K562 (cell line): ENCODE results near the gene SLC9A2. TPM values are rescaled to one million over a fixed set of nuclear protein-coding genes. Genes with fewer than 3 reads are reported as not detected.

ENCODE experiments used
- ATAC-seq: fragments of 200-7000 bp; cut with Tn5 transposase; 3 replicates; pipeline ENCODE4 v1.9.1; 2020; ENCODE audit warnings: moderate library complexity
- BruUV-seq: library from RNA; stranded (reverse); fragments of 400-500 nt; replicated peaks from 2 replicates; lab custom pipeline; 2021; lab: Mats Ljungman, UMichigan
- CTCF ChIA-PET: fragments of 300-600 bp; formaldehyde crosslinking; extraction: SDS; loops from one replicate; lab custom pipeline; 2021; ENCODE audit warnings: low intra/inter-chr PET ratio; lab: Yijun Ruan, JAX
- POLR2A ChIA-PET: fragments of 300-600, 350-650 bp; sonication (Branson Sonifier 250); formaldehyde crosslinking; extraction: SDS; loops from one replicate; lab custom pipeline; 2021; ENCODE audit warnings: antibody characterized with exemption, inconsistent platforms; lab: Yijun Ruan, JAX
- DNase-seq, 4 experiments: peaks; one replicate each; pipeline versions ENCODE4 v3.0.0 to v3.0.0-alpha.2; 2011 to 2018; ENCODE audit warnings: low spot score in 3 of 4, mixed read lengths in 3 of 4; ENCODE audit errors: extremely low read depth in 1 of 4
- FAIRE-seq: peaks from 2 replicates; lab custom pipeline; 2011; peaks lifted over from hg19 to GRCh38; lab: Jason Lieb, UNC
- H2AFZ ChIP-seq: 2 replicates; pipeline ENCODE4 v1.6.0; 2011; ENCODE audit warnings: low read depth, low read length, control low read depth, inconsistent platforms
- H3K27ac ChIP-seq: fragments of 200-600 bp; 3 replicates; pipeline ENCODE4 v1.8.0; 2011; ENCODE audit warnings: low read depth, mild to moderate bottlenecking, control low read depth, inconsistent platforms, low read length, moderate library complexity, mixed read lengths; ENCODE audit errors: extremely low read depth
- H3K27me3 ChIP-seq, 2 experiments: fragments of 300-600 bp in 1 of 2; 2 replicates in 1 of 2; 3 replicates in 1 of 2; pipeline versions ENCODE4 v1.6.0 to v1.8.0; 2011; ENCODE audit warnings: inconsistent platforms in 2 of 2, low read length in 2 of 2, mild to moderate bottlenecking in 1 of 2, mixed read lengths in 1 of 2, moderate library complexity in 1 of 2; ENCODE audit not compliant: control insufficient read depth in 2 of 2, insufficient read depth in 2 of 2
- H3K36me3 ChIP-seq: fragments of 300-600 bp; 3 replicates; pipeline ENCODE4 v1.8.0; 2011; ENCODE audit warnings: mild to moderate bottlenecking, low read length, inconsistent platforms; ENCODE audit not compliant: control insufficient read depth, insufficient read depth
- H3K4me1 ChIP-seq, 2 experiments: fragments of 200-600 bp in 1 of 2; replicated peaks in 1 of 2; 2 replicates in 1 of 2; 3 replicates in 1 of 2; pipeline versions ENCODE4 v1.5.1 to v1.8.0; 2011; ENCODE audit warnings: inconsistent platforms in 2 of 2, low read length in 2 of 2, mild to moderate bottlenecking in 1 of 2, mixed read lengths in 1 of 2, moderate library complexity in 1 of 2; ENCODE audit not compliant: control insufficient read depth in 2 of 2, insufficient read depth in 2 of 2
- H3K4me2 ChIP-seq: 2 replicates; pipeline ENCODE4 v1.6.1; 2011; ENCODE audit warnings: low read length, control low read depth, inconsistent platforms, mixed read lengths; ENCODE audit not compliant: insufficient read depth
- H3K4me3 ChIP-seq: fragments of 200-600 bp; sonication (generic), shearing (Covaris generic); 2 replicates; pipeline ENCODE4 v1.5.1; 2016; ENCODE audit warnings: control low read depth, inconsistent platforms
- H3K79me2 ChIP-seq: fragments of 200-600 bp; 3 replicates; pipeline ENCODE4 v1.8.0; 2011; ENCODE audit warnings: low read length, inconsistent platforms; ENCODE audit not compliant: control insufficient read depth, insufficient read depth
- H3K9ac ChIP-seq, 2 experiments: 2 replicates each; pipeline versions ENCODE4 v1.6.0 to v1.6.1; 2011; ENCODE audit warnings: low read depth in 2 of 2, low read length in 2 of 2, control low read depth in 1 of 2, inconsistent platforms in 1 of 2, mild to moderate bottlenecking in 1 of 2, mixed read lengths in 1 of 2; ENCODE audit not compliant: insufficient read depth in 1 of 2
- H3K9me1 ChIP-seq: one replicate; pipeline ENCODE4 v1.6.0; 2011; ENCODE audit warnings: inconsistent platforms, mild to moderate bottlenecking, low read length, moderate library complexity; ENCODE audit not compliant: control insufficient read depth, insufficient read depth
- H3K9me3 ChIP-seq: replicated peaks from 2 replicates; pipeline ENCODE4 v1.5.1; 2011; ENCODE audit warnings: low read depth, low read length, inconsistent platforms; ENCODE audit not compliant: control insufficient read depth, insufficient read depth
- H4K20me1 ChIP-seq: replicated peaks from 2 replicates; pipeline ENCODE4 v1.6.1; 2011; ENCODE audit warnings: low read length, inconsistent platforms, mixed read lengths; ENCODE audit not compliant: control insufficient read depth, insufficient read depth
- MAFG ChIP-seq: fragments of 450-650 bp; conservative IDR thresholded peaks from 2 replicates; pipeline ENCODE4 v1.6.1; 2016; ENCODE audit warnings: missing genetic modification characterization, missing compliant biosample characterization
- PHF21A ChIP-seq: fragments of 450-650 bp; IDR thresholded peaks from 2 replicates; pipeline ENCODE4 v1.6.1; 2017; ENCODE audit warnings: low read depth, borderline replicate concordance
- RAD51 ChIP-seq: fragments of 450-650 bp; IDR thresholded peaks from 2 replicates; pipeline ENCODE4 v1.7.1; 2016; ENCODE audit warnings: low read depth, mild to moderate bottlenecking, borderline replicate concordance
- SAP30 ChIP-seq: fragments of 200-600 bp; sonication (generic); IDR thresholded peaks from 2 replicates; pipeline ENCODE4 v1.6.1; 2012; ENCODE audit warnings: borderline replicate concordance, low read depth, mild to moderate bottlenecking, moderate library complexity, low read length, control low read depth, inconsistent platforms; ENCODE audit not compliant: insufficient read depth, poor library complexity, severe bottlenecking
- SIRT6 ChIP-seq: IDR thresholded peaks from one replicate; pipeline ENCODE4 v1.6.1; 2012; ENCODE audit warnings: low read depth, mild to moderate bottlenecking, control low read depth, inconsistent platforms, low read length, moderate library complexity
- TAF7 ChIP-seq: fragments of 450-650 bp; IDR thresholded peaks from 2 replicates; pipeline ENCODE4 v1.6.1; 2016; ENCODE audit warnings: missing genetic modification characterization, missing compliant biosample characterization
- TARDBP ChIP-seq: fragments of 450-650 bp; IDR thresholded peaks from 2 replicates; pipeline ENCODE4 v1.6.1; 2016
- YBX1 ChIP-seq: fragments of 450-650 bp; IDR thresholded peaks from 2 replicates; pipeline ENCODE4 v1.7.1; 2016; ENCODE audit warnings: mild to moderate bottlenecking
- ZBTB7A ChIP-seq: IDR thresholded peaks from 2 replicates; pipeline ENCODE4 v1.6.1; 2011; ENCODE audit warnings: low read depth, mild to moderate bottlenecking, low read length, moderate library complexity, borderline replicate concordance; ENCODE audit not compliant: control insufficient read depth
- ZC3H8 ChIP-seq: fragments of 450-650 bp; IDR thresholded peaks from 2 replicates; pipeline ENCODE4 v1.6.1; 2017
- ZSCAN32 ChIP-seq: fragments of 450-650 bp; formaldehyde crosslinking; IDR thresholded peaks from 2 replicates; pipeline ENCODE4 v1.4.0; 2020; ENCODE audit warnings: mild to moderate bottlenecking, moderate library complexity
- WGBS: fragments of 100-300 bp; shearing (Covaris generic); methylation state at CpG from one replicate; pipeline ENCODE4 v1.1.6; 2016; ENCODE audit warnings: low coverage, mixed read lengths; ENCODE audit not compliant: insufficient coverage; ENCODE audit errors: missing lambda C conversion rate; 5-methylcytosine and 5-hydroxymethylcytosine counted together
- in situ Hi-C: fragments of 300-500 bp; cut with MboI; formaldehyde crosslinking; loops from 4 replicates; pipeline ENCODE4 v1.15.0; 2018; ENCODE audit warnings: inconsistent platforms, mixed read lengths
- intact Hi-C: fragments of 100-400 bp; cut with micrococcal nuclease; formaldehyde crosslinking; loops from 2 replicates; pipeline ENCODE4 v1.14.2; 2022
- polyA plus RNA-seq, 8 experiments: library from polyadenylated mRNA; depleted of rRNA in 4 of 8; stranded (reverse) in 5 of 8; unstranded in 3 of 8; fragments of >200 nt; fragmentation: Nextera tagmentation in 2 of 8; fragmentation: Illumina TruSeq in 1 of 8; extraction: Ambion mirVana in 2 of 8; extraction: Trizol in 1 of 8; gene quantifications; 2 replicates each; pipeline versions ENCODE4 v1.2.1 to v1.2.3, GENCODE V29; 2011 to 2014; ENCODE audit warnings: inconsistent platforms in 1 of 8, missing spikeins in 1 of 8
- total RNA-seq, 7 experiments: library from RNA; depleted of rRNA in 6 of 7; stranded (reverse); fragments of >200 nt in 6 of 7; fragmentation: Illumina TruSeq in 2 of 7; extraction: Trizol in 2 of 7; gene quantifications; 2 replicates each; pipeline versions ENCODE4 v1.2.1 to v1.2.3, GENCODE V29; 2011 to 2021; ENCODE audit warnings: low replicate concordance in 1 of 7
- TF ChIP-seq, protein P1 (sequence below): fragments of 450-650 bp; conservative IDR thresholded peaks from 2 replicates; pipeline ENCODE4 v1.6.1; 2016; ENCODE audit warnings: missing genetic modification characterization, low read depth, mild to moderate bottlenecking, control low read depth, missing compliant biosample characterization

SLC9A2 gene
- total and polyA plus RNA-seq, 9 of the 15 experiments (the other 6 are each of a cell fraction or from before 2014, with no cell fraction given), result 0.45 to 3.3 (median 1.6) TPM

DNA sequence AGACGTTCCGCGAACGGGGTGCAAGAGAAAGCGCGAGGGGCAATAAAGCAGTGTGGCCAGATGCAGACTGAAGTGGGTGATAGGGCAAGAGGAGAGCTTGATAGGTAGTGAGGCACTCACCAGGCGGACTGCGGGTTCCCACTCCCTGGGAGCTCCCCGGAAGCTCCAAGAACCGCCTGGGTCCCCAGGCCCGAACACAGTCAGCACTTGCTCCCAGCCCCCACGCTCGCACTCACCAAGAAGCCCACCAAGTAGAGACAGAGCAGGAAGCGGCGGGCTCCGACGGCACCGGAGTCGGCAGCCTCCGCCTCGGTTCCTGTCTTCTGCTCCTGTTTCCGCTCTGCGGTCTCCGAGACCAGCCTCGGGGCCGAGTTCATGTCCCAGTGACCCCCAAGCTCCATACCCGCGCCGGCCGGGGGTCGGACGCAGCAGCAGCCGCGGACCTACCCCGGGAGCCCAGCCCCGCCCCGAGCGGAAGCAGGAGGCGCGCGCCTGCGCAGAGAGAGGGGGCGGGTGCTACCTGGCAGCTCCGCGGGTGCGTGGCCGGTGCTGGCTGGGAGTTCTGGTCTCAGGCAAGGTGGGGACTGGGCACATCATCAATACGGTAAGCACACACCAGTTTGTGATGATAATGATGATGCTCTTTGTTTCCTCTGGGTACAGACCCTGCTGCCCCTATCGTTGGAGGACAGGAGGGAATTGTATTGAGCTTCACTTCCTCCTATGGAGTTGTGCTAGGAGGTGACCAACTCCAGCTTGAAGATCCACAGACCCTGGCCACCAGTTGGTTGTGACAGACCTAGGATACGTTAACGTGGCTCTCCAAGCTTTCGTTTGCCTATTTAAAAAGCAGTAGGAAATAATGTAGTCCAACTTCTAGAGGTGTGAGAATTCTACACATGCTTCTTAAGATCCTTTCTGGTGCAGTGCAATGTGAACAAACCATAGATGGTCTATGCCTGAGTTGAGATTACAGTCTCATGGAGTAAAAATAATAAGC is 117.4 kb downstream of the SLC9A2 start (continued):
- TF ChIP-seq, protein P1, sequence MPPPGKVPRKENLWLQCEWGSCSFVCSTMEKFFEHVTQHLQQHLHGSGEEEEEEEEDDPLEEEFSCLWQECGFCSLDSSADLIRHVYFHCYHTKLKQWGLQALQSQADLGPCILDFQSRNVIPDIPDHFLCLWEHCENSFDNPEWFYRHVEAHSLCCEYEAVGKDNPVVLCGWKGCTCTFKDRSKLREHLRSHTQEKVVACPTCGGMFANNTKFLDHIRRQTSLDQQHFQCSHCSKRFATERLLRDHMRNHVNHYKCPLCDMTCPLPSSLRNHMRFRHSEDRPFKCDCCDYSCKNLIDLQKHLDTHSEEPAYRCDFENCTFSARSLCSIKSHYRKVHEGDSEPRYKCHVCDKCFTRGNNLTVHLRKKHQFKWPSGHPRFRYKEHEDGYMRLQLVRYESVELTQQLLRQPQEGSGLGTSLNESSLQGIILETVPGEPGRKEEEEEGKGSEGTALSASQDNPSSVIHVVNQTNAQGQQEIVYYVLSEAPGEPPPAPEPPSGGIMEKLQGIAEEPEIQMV, result no peak
- no peak for TF ChIP-seq YBX1
- peak; percentile 43; the same call in 1 of the 2 replicates for TF ChIP-seq ZBTB7A
- TF ChIP-seq TARDBP, result no peak

DNA sequence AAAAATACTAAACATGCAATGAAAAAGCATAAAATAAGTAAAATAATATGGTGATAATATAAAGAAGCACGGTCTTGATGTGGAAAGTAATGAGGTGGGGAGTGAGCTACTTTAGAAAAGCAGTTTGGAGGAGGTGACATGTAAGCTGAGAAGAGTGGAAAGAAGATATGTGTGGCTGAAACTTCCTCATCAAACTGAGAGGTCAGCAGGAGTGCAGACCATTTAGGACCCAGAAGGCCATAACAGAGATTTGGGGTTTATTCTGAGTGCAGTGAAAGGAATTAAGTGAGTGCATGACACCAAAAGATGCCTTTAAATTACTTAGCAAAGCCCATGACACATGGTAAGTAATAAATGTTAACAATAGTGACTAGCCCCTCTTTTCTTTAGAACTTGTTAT is 118.1 kb downstream of the SLC9A2 start:
- no peaks in the 10 kb centered on the region for H3K9me1 ChIP-seq
- BruUV-seq, result no TSS peak
- peak overlapping the region; percentile 79 for H3K4me3 ChIP-seq
- H3K27ac ChIP-seq, result no peak overlapping the region
- ChIA-PET CTCF (no interaction called here), POLR2A (interaction anchor here (0.7 to 1.6 kb wide), 3 partner anchors 16 to 25 kb away, joined by 3 to 8 read pairs (median 4); no protein-coding TSS in a partner anchor)
- no peak for ATAC-seq
- 7% methylated on average over 1 of the region's 1 CpG for WGBS
- in situ Hi-C loops, result no loop called here
- H3K9me3 ChIP-seq, result no peaks in the 10 kb centered on the region
- intact Hi-C loops, result no loop called here
- H3K36me3 ChIP-seq, result no peaks in the 10 kb centered on the region; the same call in 2 of the 3 replicates
- peaks cover 6 to 10% of the 10 kb centered on the region in 2 experiments for H3K4me1 ChIP-seq
- DNase-seq, result peak in 1 of 4 experiments; percentile 25
- peaks cover 10% of the 10 kb centered on the region; the same call in 1 of the 2 replicates for H4K20me1 ChIP-seq
- peak overlapping the region; percentile 93 for H3K4me2 ChIP-seq
- no peak for FAIRE-seq
- H3K79me2 ChIP-seq, result peaks cover 40% of the 10 kb centered on the region
- peak overlapping the region in 1 of 2 experiments; percentile 83; a peak in 2 of 4 replicates for H3K9ac ChIP-seq
- H2AFZ ChIP-seq, result peak overlapping the region; percentile 98
- no peaks in the 10 kb centered on the region for H3K27me3 ChIP-seq
- TF ChIP-seq MAFG (tag) (no peak), RAD51 (no peak), ZC3H8 (no peak), SAP30 (no peak), TAF7 (tag) (no peak), PHF21A (no peak), ZSCAN32 (CRISPR knock-in tag) (no peak), SIRT6 (no peak)
